Astrocyte (in vitro differentiated cells and primary cell): ENCODE results near the gene MDH1. TPM values are rescaled to one million over a fixed set of nuclear protein-coding genes. Genes with fewer than 3 reads are reported as not detected.

Source experiments
- DNase-seq: peaks from one replicate; pipeline ENCODE4 v3.0.0-alpha.2; 2010; ENCODE audit warnings: low read depth
- FAIRE-seq: peaks from 2 replicates; lab custom pipeline; 2011; peaks lifted over from hg19 to GRCh38; lab: Jason Lieb, UNC
- H2AFZ ChIP-seq: 2 replicates; pipeline ENCODE4 v1.6.0; 2012; ENCODE audit warnings: low read depth, low read length, inconsistent platforms
- H3K27ac ChIP-seq: 2 replicates; pipeline ENCODE4 v1.5.1; 2011; ENCODE audit warnings: low read depth, low read length, inconsistent platforms
- H3K27me3 ChIP-seq: 2 replicates; pipeline ENCODE4 v1.6.0; 2011; ENCODE audit warnings: low read length, inconsistent platforms; ENCODE audit not compliant: insufficient read depth
- H3K36me3 ChIP-seq: 2 replicates; pipeline ENCODE4 v1.5.1; 2011; ENCODE audit warnings: low read length, inconsistent platforms; ENCODE audit not compliant: insufficient read depth
- H3K4me1 ChIP-seq: 2 replicates; pipeline ENCODE4 v1.5.1; 2011; ENCODE audit warnings: low read length, inconsistent platforms; ENCODE audit not compliant: insufficient read depth
- H3K4me2 ChIP-seq: 2 replicates; pipeline ENCODE4 v1.6.0; 2012; ENCODE audit warnings: low read length, inconsistent platforms
- H3K4me3 ChIP-seq: 2 replicates; pipeline ENCODE4 v1.5.1; 2011; ENCODE audit warnings: low read depth, mild to moderate bottlenecking, low read length, inconsistent platforms; ENCODE audit not compliant: insufficient read depth
- H3K79me2 ChIP-seq: 2 replicates; pipeline ENCODE4 v1.6.0; 2012; ENCODE audit warnings: mild to moderate bottlenecking, low read length, inconsistent platforms; ENCODE audit not compliant: insufficient read depth
- H3K9ac ChIP-seq: 2 replicates; pipeline ENCODE4 v1.6.0; 2012; ENCODE audit warnings: mild to moderate bottlenecking, low read length, inconsistent platforms
- H3K9me3 ChIP-seq: 2 replicates; pipeline ENCODE4 v1.5.1; 2012; ENCODE audit warnings: low read depth, mild to moderate bottlenecking, low read length, inconsistent platforms; ENCODE audit not compliant: insufficient read depth
- H4K20me1 ChIP-seq: 2 replicates; pipeline ENCODE4 v1.6.0; 2012; ENCODE audit warnings: low read length, inconsistent platforms; ENCODE audit not compliant: insufficient read depth
- H3K27ac Mint-ChIP-seq: one replicate; pipeline ENCODE4 v1.8.0; 2021; ENCODE audit warnings: mild to moderate bottlenecking, mixed read lengths; ENCODE audit not compliant: unreplicated experiment
- H3K27me3 Mint-ChIP-seq: one replicate; pipeline ENCODE4 v1.8.0; 2021; ENCODE audit warnings: low read depth, mixed read lengths; ENCODE audit not compliant: unreplicated experiment
- H3K36me3 Mint-ChIP-seq: one replicate; pipeline ENCODE4 v1.8.0; 2021; ENCODE audit warnings: low read depth, mixed read lengths; ENCODE audit not compliant: unreplicated experiment
- H3K4me1 Mint-ChIP-seq: one replicate; pipeline ENCODE4 v1.8.0; 2021; ENCODE audit warnings: low read depth, mixed read lengths; ENCODE audit not compliant: unreplicated experiment
- H3K4me3 Mint-ChIP-seq: one replicate; pipeline ENCODE4 v1.8.0; 2021; ENCODE audit warnings: mild to moderate bottlenecking, moderate library complexity, mixed read lengths; ENCODE audit not compliant: unreplicated experiment
- H3K9me3 Mint-ChIP-seq: one replicate; pipeline ENCODE4 v1.8.0; 2021; ENCODE audit warnings: mild to moderate bottlenecking, mixed read lengths; ENCODE audit not compliant: unreplicated experiment
- EZH2 ChIP-seq: IDR thresholded peaks from 2 replicates; pipeline ENCODE4 v1.6.1; 2012; ENCODE audit warnings: mild to moderate bottlenecking, low read length, inconsistent platforms; ENCODE audit not compliant: insufficient read depth
- total RNA-seq: library from RNA; stranded (reverse); gene quantifications from 2 replicates; pipeline ENCODE4 v1.2.1, GENCODE V29; 2021
- TF ChIP-seq, protein P1 (sequence below): IDR thresholded peaks from 2 replicates; pipeline ENCODE4 v1.5.1; 2011; ENCODE audit warnings: low read depth, mild to moderate bottlenecking, inconsistent platforms, low read length, moderate library complexity; ENCODE audit not compliant: insufficient read depth

Gene MDH1
- total RNA-seq, 1 donor from 2014 or later: 175 TPM

GRCh38 chr2:63628403-63628942 lies 39.7 kb downstream of the MDH1 start:
- H3K4me1 Mint-ChIP-seq: no peaks in the 10 kb centered on the region
- peaks cover 12% of the 10 kb centered on the region for H3K9me3 Mint-ChIP-seq
- TF ChIP-seq, protein P1, sequence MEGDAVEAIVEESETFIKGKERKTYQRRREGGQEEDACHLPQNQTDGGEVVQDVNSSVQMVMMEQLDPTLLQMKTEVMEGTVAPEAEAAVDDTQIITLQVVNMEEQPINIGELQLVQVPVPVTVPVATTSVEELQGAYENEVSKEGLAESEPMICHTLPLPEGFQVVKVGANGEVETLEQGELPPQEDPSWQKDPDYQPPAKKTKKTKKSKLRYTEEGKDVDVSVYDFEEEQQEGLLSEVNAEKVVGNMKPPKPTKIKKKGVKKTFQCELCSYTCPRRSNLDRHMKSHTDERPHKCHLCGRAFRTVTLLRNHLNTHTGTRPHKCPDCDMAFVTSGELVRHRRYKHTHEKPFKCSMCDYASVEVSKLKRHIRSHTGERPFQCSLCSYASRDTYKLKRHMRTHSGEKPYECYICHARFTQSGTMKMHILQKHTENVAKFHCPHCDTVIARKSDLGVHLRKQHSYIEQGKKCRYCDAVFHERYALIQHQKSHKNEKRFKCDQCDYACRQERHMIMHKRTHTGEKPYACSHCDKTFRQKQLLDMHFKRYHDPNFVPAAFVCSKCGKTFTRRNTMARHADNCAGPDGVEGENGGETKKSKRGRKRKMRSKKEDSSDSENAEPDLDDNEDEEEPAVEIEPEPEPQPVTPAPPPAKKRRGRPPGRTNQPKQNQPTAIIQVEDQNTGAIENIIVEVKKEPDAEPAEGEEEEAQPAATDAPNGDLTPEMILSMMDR: no peak
- TF ChIP-seq EZH2: no peak
- H3K27ac ChIP-seq: no peak overlapping the region
- no peak overlapping the region for H3K9ac ChIP-seq
- H3K4me2 ChIP-seq: no peak overlapping the region
- no peaks in the 10 kb centered on the region for H4K20me1 ChIP-seq
- H3K4me3 Mint-ChIP-seq: no peak overlapping the region
- peaks cover 2% of the 10 kb centered on the region for H3K9me3 ChIP-seq
- H2AFZ ChIP-seq: no peak overlapping the region
- H3K79me2 ChIP-seq: no peaks in the 10 kb centered on the region
- no peaks in the 10 kb centered on the region for H3K27me3 Mint-ChIP-seq
- H3K27me3 ChIP-seq: no peaks in the 10 kb centered on the region
- no peak for DNase-seq
- H3K36me3 ChIP-seq: no peaks in the 10 kb centered on the region
- no peak for FAIRE-seq
- H3K27ac Mint-ChIP-seq: no peak overlapping the region
- peaks cover 13% of the 10 kb centered on the region for H3K36me3 Mint-ChIP-seq
- H3K4me3 ChIP-seq: no peak overlapping the region
- H3K4me1 ChIP-seq: no peaks in the 10 kb centered on the region

DNA sequence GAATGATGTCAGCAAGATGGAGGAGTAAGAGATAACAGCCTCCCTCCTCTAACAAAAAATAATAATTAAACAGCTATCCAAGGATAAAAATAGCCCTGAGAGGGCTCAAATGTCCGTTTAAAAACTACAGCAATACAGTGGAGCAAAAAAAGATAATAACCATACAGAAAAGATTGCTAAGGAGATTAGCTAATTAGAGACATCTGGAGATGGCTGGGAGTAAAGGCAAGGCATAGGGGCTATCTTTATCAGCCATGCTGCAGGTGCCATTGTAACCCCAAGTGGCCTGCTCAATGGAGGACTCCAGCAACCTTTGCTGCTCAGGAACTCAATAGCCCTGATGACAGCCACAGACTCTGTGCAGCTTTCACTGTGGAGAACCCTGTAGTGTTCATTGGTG lies 42.7 kb downstream of the MDH1 start:
- H3K4me1 ChIP-seq: no peaks in the 10 kb centered on the region
- no peak overlapping the region for H3K9ac ChIP-seq
- peaks cover 11% of the 10 kb centered on the region for H3K36me3 Mint-ChIP-seq
- H3K27me3 ChIP-seq: no peaks in the 10 kb centered on the region
- FAIRE-seq (no peak), DNase-seq (no peak)
- H3K27ac ChIP-seq: no peak overlapping the region
- no peaks in the 10 kb centered on the region for H3K4me1 Mint-ChIP-seq
- no peak overlapping the region for H3K4me2 ChIP-seq
- no peak overlapping the region for H3K4me3 ChIP-seq
- H2AFZ ChIP-seq: no peak overlapping the region
- H3K4me3 Mint-ChIP-seq: no peak overlapping the region
- no peaks in the 10 kb centered on the region for H3K27me3 Mint-ChIP-seq
- no peaks in the 10 kb centered on the region for H3K36me3 ChIP-seq
- H3K9me3 ChIP-seq: peaks cover 2% of the 10 kb centered on the region
- H3K27ac Mint-ChIP-seq: no peak overlapping the region
- H3K9me3 Mint-ChIP-seq: peaks cover 8% of the 10 kb centered on the region
- no peaks in the 10 kb centered on the region for H3K79me2 ChIP-seq
- H4K20me1 ChIP-seq: no peaks in the 10 kb centered on the region
- TF ChIP-seq EZH2: no peak
- TF ChIP-seq, protein P1: no peak

- H3K9me3 ChIP-seq: peaks cover 2% of the 10 kb centered on the region
- no peaks in the 10 kb centered on the region for H3K27me3 Mint-ChIP-seq
Measured at GRCh38 chr2:63632382-63632781, 43.6 kb downstream of the MDH1 start.

More at GRCh38 chr2:63632382-63632781, 43.6 kb downstream of the MDH1 start:
- H3K9me3 Mint-ChIP-seq: peaks cover 6% of the 10 kb centered on the region
- no peaks in the 10 kb centered on the region for H4K20me1 ChIP-seq
- no peaks in the 10 kb centered on the region for H3K79me2 ChIP-seq
- no peak overlapping the region for H2AFZ ChIP-seq
- DNase-seq: no peak
- H3K36me3 ChIP-seq: no peaks in the 10 kb centered on the region
- H3K4me3 ChIP-seq: no peak overlapping the region
- TF ChIP-seq EZH2: no peak
- no peaks in the 10 kb centered on the region for H3K4me1 ChIP-seq
- H3K27ac ChIP-seq: no peak overlapping the region
- no peak overlapping the region for H3K9ac ChIP-seq
- H3K36me3 Mint-ChIP-seq: peaks cover 9% of the 10 kb centered on the region
- no peak overlapping the region for H3K4me3 Mint-ChIP-seq
- no peak for FAIRE-seq
- H3K4me2 ChIP-seq: no peak overlapping the region
- H3K27ac Mint-ChIP-seq: no peak overlapping the region
- no peaks in the 10 kb centered on the region for H3K27me3 ChIP-seq
- H3K4me1 Mint-ChIP-seq: no peaks in the 10 kb centered on the region
